T47D (cell line): ENCODE data around the gene FBXL12.

Experiments used
- DNase-seq, 2 experiments: peaks; one replicate each; pipeline versions ENCODE4 v3.0.0 to v3.0.0-alpha.2; 2011 to 2012; ENCODE audit warnings: low read depth in 1 of 2, low spot score in 1 of 2
- JUND ChIP-seq: IDR thresholded peaks from 2 replicates; pipeline ENCODE4 v1.6.1; 2012; ENCODE audit warnings: low read depth
- in situ Hi-C: cut with HindIII; loops from 2 replicates; pipeline ENCODE4 v1.10.0; 2016; ENCODE audit warnings: low sequenced_read_pairs, low pct_unique_long_range_greater_than_20kb

FBXL12 gene

GRCh38 chr19:9818734-9819595 is at the start of gene FBXL12:
TSS of gene FBXL12 (minus strand) at chr19:9819079. CDS start at chr19:9818813, 266 bp downstream.
- peak; percentile 75 to 98 for DNase-seq
- no peak for TF ChIP-seq JUND
- in situ Hi-C loops = no loop called here

- in situ Hi-C loops = no loop called here
- no peak for DNase-seq
- no peak for TF ChIP-seq JUND
These were observed 47.0 kb upstream of the FBXL12 start for GRCh38 chr19:9865732-9866501.

- no peak for TF ChIP-seq JUND
- in situ Hi-C loops = no loop called here
- DNase-seq = no peak
These were observed 44.9 kb upstream of the FBXL12 start for GRCh38 chr19:9863759-9864158.

GRCh38 chr19:9862938-9863337 is 44.1 kb upstream of the FBXL12 start:
- TF ChIP-seq JUND = no peak
- DNase-seq = no peak
- in situ Hi-C loops = no loop called here

GRCh38 chr19:9861503-9861902 is 42.6 kb upstream of the FBXL12 start:
- DNase-seq = no peak
- TF ChIP-seq JUND = no peak
- in situ Hi-C loops = no loop called here

GRCh38 chr19:9860407-9860806 is 41.5 kb upstream of the FBXL12 start:
- DNase-seq = no peak
- in situ Hi-C loops = no loop called here
- TF ChIP-seq JUND = no peak

- in situ Hi-C loops = no loop called here
- no peak for DNase-seq
- TF ChIP-seq JUND = no peak
These were observed 39.9 kb upstream of the FBXL12 start for GRCh38 chr19:9858766-9859165.

- DNase-seq = no peak
- no peak for TF ChIP-seq JUND
- in situ Hi-C loops = no loop called here
These were observed 39.3 kb upstream of the FBXL12 start for GRCh38 chr19:9857920-9858746.

GRCh38 chr19:9857076-9857721 is 38.3 kb upstream of the FBXL12 start:
- in situ Hi-C loops = no loop called here
- DNase-seq = no peak
- TF ChIP-seq JUND = no peak

GRCh38 chr19:9856609-9857008 is 37.7 kb upstream of the FBXL12 start:
- DNase-seq = no peak
- TF ChIP-seq JUND = no peak
- in situ Hi-C loops = no loop called here

- DNase-seq = no peak
- TF ChIP-seq JUND = no peak
- in situ Hi-C loops = no loop called here
These were observed 35.5 kb upstream of the FBXL12 start for GRCh38 chr19:9854282-9854846.
